Ishikawa (cell line): Measurements from ENCODE around the gene TOR1B.
A peak's percentile ranks its signal among the peaks of the same experiment; 100 is the strongest.

Experiments used
- CEBPB ChIP-seq: IDR thresholded peaks from 2 replicates; pipeline ENCODE4 v1.6.1; 2012
- CREB1 ChIP-seq: IDR thresholded peaks from 2 replicates; pipeline ENCODE4 v1.6.1; 2012; ENCODE audit warnings: low read depth
- EGR1 ChIP-seq: IDR thresholded peaks from 2 replicates; pipeline ENCODE4 v1.6.1; 2012
- EP300 ChIP-seq: IDR thresholded peaks from 2 replicates; pipeline ENCODE4 v1.6.1; 2012; ENCODE audit warnings: borderline replicate concordance
- FOXM1 ChIP-seq: IDR thresholded peaks from 2 replicates; pipeline ENCODE4 v1.6.1; 2012; ENCODE audit warnings: low read depth, borderline replicate concordance
- NFIC ChIP-seq: IDR thresholded peaks from 2 replicates; pipeline ENCODE4 v1.6.1; 2012
- RAD21 ChIP-seq: IDR thresholded peaks from 2 replicates; pipeline ENCODE4 v1.6.1; 2012; ENCODE audit warnings: low read depth
- TAF1 ChIP-seq: IDR thresholded peaks from 2 replicates; pipeline ENCODE4 v1.6.1; 2012; ENCODE audit warnings: low read depth, mild to moderate bottlenecking
- TCF12 ChIP-seq: IDR thresholded peaks from 2 replicates; pipeline ENCODE4 v1.6.1; 2012; ENCODE audit warnings: low read depth
- TEAD4 ChIP-seq: IDR thresholded peaks from 2 replicates; pipeline ENCODE4 v1.6.1; 2012
- YY1 ChIP-seq: IDR thresholded peaks from 2 replicates; pipeline ENCODE4 v1.6.1; 2012; ENCODE audit warnings: low read depth
- ZBTB7A ChIP-seq: IDR thresholded peaks from 2 replicates; pipeline ENCODE4 v1.6.1; 2012; ENCODE audit warnings: low read depth
- TF ChIP-seq, protein P1 (sequence below): IDR thresholded peaks from 2 replicates; pipeline ENCODE4 v1.6.1; 2012; ENCODE audit warnings: low read depth, mild to moderate bottlenecking
- TF ChIP-seq, protein P2 (sequence below): IDR thresholded peaks from 2 replicates; pipeline ENCODE4 v1.6.1; 2012
- TF ChIP-seq, protein P3 (sequence below): IDR thresholded peaks from 2 replicates; pipeline ENCODE4 v1.6.1; 2012

The TOR1B gene

DNA sequence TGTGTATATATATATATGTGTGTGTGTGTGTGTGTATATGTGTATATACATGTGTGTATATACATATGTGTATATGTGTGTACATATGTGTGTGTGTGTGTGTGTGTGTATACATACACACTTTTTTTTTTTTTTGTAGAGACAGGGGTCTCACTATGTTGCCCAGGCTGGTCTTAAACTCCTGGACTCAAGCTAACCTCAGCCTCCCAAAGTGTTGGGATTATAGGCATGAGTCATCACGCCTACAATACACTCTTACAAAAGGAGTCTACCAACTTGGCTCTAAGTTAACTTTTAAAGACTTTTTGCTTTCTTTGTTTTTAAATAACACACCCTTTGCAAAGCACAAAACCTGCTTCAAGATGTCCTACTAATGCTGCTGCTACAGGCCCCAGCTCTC, 30.0 kb downstream of the TOR1B start:
- TF ChIP-seq, protein P1, sequence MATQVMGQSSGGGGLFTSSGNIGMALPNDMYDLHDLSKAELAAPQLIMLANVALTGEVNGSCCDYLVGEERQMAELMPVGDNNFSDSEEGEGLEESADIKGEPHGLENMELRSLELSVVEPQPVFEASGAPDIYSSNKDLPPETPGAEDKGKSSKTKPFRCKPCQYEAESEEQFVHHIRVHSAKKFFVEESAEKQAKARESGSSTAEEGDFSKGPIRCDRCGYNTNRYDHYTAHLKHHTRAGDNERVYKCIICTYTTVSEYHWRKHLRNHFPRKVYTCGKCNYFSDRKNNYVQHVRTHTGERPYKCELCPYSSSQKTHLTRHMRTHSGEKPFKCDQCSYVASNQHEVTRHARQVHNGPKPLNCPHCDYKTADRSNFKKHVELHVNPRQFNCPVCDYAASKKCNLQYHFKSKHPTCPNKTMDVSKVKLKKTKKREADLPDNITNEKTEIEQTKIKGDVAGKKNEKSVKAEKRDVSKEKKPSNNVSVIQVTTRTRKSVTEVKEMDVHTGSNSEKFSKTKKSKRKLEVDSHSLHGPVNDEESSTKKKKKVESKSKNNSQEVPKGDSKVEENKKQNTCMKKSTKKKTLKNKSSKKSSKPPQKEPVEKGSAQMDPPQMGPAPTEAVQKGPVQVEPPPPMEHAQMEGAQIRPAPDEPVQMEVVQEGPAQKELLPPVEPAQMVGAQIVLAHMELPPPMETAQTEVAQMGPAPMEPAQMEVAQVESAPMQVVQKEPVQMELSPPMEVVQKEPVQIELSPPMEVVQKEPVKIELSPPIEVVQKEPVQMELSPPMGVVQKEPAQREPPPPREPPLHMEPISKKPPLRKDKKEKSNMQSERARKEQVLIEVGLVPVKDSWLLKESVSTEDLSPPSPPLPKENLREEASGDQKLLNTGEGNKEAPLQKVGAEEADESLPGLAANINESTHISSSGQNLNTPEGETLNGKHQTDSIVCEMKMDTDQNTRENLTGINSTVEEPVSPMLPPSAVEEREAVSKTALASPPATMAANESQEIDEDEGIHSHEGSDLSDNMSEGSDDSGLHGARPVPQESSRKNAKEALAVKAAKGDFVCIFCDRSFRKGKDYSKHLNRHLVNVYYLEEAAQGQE: no peak
- TF ChIP-seq TAF1 (no peak), ZBTB7A (no peak), RAD21 (no peak), CREB1 (no peak), EGR1 (no peak), YY1 (no peak), TEAD4 (no peak)
- TF ChIP-seq, protein P2, sequence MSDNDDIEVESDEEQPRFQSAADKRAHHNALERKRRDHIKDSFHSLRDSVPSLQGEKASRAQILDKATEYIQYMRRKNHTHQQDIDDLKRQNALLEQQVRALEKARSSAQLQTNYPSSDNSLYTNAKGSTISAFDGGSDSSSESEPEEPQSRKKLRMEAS: no peak
- TF ChIP-seq, protein P3, sequence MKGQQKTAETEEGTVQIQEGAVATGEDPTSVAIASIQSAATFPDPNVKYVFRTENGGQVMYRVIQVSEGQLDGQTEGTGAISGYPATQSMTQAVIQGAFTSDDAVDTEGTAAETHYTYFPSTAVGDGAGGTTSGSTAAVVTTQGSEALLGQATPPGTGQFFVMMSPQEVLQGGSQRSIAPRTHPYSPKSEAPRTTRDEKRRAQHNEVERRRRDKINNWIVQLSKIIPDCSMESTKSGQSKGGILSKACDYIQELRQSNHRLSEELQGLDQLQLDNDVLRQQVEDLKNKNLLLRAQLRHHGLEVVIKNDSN: no peak

DNA sequence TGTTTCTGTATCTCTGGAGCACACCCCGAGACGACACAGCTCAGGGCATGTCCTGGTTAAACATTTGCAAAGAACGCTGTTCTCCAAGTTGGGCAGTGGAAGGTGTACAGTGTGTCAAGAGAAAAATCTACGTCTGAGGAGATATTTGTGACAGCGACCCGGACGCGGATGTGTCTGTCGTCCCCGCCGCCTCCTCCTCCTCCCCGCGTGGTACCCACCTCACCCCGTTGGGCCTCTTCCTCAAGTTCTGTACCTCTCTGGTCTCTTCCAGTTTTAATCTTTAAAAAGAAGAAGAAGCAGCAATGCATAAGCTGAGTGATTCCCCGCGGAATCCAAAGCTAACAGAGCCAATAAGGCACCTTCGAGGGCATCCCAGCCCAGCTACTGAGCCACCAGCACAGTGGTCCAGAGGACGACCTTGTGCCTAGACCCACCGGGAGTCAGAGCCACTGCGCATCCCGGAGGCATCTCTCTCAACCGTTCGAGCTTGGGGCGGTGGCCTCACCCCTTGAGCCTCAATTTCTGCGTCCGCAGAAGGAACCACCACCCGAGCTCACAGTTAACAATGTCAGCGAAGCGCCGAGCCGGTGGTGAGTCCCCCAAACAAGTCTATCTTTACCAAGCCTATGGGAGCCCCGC, 31.6 kb downstream of the TOR1B start:
- TF ChIP-seq CEBPB: no peak
- no peak for TF ChIP-seq NFIC
- no peak for TF ChIP-seq TAF1
- TF ChIP-seq TCF12: no peak
- TF ChIP-seq, protein P2: no peak
- no peak for TF ChIP-seq CREB1

DNA sequence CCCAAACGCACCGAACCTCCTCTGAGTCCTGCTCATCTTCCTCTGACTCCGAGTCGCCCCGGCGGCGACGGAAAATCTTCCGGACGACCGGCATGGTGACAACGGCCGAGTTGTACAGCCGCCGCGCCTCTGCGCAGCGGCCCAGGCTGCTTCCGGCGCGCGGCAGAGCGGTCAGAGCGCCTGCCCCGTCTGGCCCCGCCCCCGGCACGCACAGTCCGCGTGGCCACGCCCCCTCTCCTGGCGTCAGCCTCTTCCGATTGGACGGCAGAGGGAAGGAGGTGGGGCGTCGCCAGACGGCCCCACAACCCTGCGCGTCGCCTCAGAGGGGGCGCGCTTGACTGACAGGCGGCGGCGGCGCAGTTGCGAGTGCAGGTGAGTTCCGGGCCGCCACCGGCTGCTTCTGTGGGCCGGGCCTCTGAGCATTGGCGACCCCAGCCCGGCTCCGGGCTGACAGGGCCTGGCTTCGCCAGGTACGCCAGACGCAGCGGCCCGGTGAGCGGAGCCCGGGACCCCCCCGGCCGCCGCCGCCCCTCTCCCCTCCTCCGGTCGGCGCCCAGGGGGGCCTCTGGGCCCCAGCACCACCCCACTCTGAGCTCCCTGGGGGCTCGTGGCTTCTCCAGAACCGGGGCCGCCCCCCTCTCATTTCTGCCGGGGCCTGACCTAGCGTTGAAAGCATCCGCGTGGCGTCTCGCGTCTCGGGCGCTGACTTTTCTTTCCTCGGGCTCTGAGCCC, 32.3 kb downstream of the TOR1B start, which contains the start of the genes C9orf78 and USP20:
C9orf78 (minus strand) TSS at position 148 of the 732 bp plus-strand sequence; CDS start at position 94, 54 bp downstream.
USP20 (plus strand) TSS at position 331 of the 732 bp plus-strand sequence. CDS start 17,098 bp downstream, outside the sequence.
- TF ChIP-seq, protein P1: no peak
- TF ChIP-seq, protein P3: no peak; the same call in 1 of the 2 replicates
- TF ChIP-seq TEAD4 (no peak), EGR1 (peak; percentile 49; the same call in 1 of the 2 replicates), EP300 (no peak), RAD21 (no peak), CEBPB (no peak), FOXM1 (no peak), ZBTB7A (no peak), TCF12 (no peak; the same call in 1 of the 2 replicates), CREB1 (peak; percentile 85), TAF1 (peak; percentile 83), YY1 (peak; percentile 51; the same call in 1 of the 2 replicates), NFIC (no peak)
- TF ChIP-seq, protein P2: peak; percentile 34

DNA sequence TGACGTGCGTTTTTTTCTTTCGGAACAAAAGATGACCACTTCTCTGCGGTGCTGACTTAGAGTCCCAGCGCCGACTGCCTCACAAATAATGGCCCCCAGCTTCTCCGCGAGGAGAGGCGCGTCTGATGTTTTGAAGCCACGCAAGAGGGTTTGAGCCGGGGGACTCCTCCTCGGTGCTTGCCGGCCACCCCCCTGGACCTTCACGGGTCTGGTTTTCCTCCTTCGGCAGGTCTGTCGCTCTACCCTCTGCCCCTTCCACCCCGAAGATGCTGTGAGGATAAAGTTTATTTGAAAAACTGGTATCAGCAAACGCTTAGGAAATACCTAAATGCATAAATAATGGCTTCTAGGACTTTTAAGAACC, 32.9 kb downstream of the TOR1B start:
- no peak; the same call in 1 of the 2 replicates for TF ChIP-seq TCF12
- no peak for TF ChIP-seq NFIC
- TF ChIP-seq EP300: no peak
- no peak for TF ChIP-seq CREB1
- TF ChIP-seq, protein P3: no peak
- no peak for TF ChIP-seq FOXM1
- TF ChIP-seq CEBPB: no peak
- no peak for TF ChIP-seq EGR1
- no peak for TF ChIP-seq ZBTB7A
- TF ChIP-seq TEAD4: no peak
- no peak for TF ChIP-seq TAF1
- TF ChIP-seq, protein P1: no peak
- TF ChIP-seq RAD21: no peak
- TF ChIP-seq, protein P2: no peak
- no peak for TF ChIP-seq YY1
